Activated naive CD4-positive, alpha-beta T cell treated with anti-CD3 and anti-CD28 coated beads, Interleukin-2, amount 50 U/mL, for 24 hours (primary cell): ENCODE data around the gene IPP.
A peak's percentile ranks its signal among the peaks of the same experiment; 100 is the strongest.
"Not testable (repeated sequence)": the region's sequence is repeated elsewhere in the genome, so short reads cannot be mapped to it uniquely, and the experiment has no call there.

Experiments used
- H3K27ac Mint-ChIP-seq: one replicate; pipeline ENCODE4 v1.8.0; 2021; ENCODE audit warnings: mild to moderate bottlenecking, mixed read lengths
- H3K27me3 Mint-ChIP-seq: one replicate; pipeline ENCODE4 v1.8.0; 2021; ENCODE audit warnings: mixed read lengths
- H3K36me3 Mint-ChIP-seq: one replicate; pipeline ENCODE4 v1.8.0; 2021; ENCODE audit warnings: mixed read lengths
- H3K4me1 Mint-ChIP-seq: one replicate; pipeline ENCODE4 v1.8.0; 2021; ENCODE audit warnings: mixed read lengths
- H3K4me3 Mint-ChIP-seq: one replicate; pipeline ENCODE4 v1.8.0; 2021; ENCODE audit warnings: mild to moderate bottlenecking, mixed read lengths
- H3K9me3 Mint-ChIP-seq: one replicate; pipeline ENCODE4 v1.8.0; 2021; ENCODE audit warnings: mixed read lengths

IPP gene

GRCh38 chr1:45676553-45676952, 73.9 kb downstream of the IPP start:
- not testable (repeated sequence) for H3K27ac Mint-ChIP-seq, H3K27me3 Mint-ChIP-seq, H3K36me3 Mint-ChIP-seq, H3K4me3 Mint-ChIP-seq, H3K9me3 Mint-ChIP-seq
- peaks cover 87% of the 10 kb centered on the region for H3K4me1 Mint-ChIP-seq

- H3K9me3 Mint-ChIP-seq: no peaks in the 10 kb centered on the region
- H3K27me3 Mint-ChIP-seq: no peaks in the 10 kb centered on the region
- no peak overlapping the region for H3K4me3 Mint-ChIP-seq
- peaks cover 84% of the 10 kb centered on the region for H3K4me1 Mint-ChIP-seq
- peaks cover 2% of the 10 kb centered on the region for H3K36me3 Mint-ChIP-seq
- H3K27ac Mint-ChIP-seq: no peak overlapping the region
These were observed 76.0 kb downstream of the IPP start for GRCh38 chr1:45674478-45674877.

DNA sequence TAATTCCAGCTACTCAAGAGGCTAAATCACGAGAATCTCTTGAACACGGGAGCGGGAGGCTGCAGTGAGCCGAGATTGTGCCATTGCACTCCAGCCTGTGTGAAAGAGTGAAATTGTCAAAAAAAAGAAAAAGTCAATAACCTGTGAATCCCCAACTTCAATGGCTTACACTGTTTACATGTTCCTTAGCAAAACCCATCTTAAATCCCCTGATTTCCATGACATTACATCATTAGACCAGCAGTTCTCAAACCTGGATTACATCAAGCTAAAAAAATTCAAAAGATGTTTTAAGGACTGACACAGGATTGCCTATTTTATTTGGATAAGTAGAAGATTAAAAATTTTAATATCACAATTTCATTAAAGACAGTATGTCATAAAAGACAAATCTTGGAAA, 76.5 kb downstream of the IPP start:
- Mint-ChIP-seq H3K27ac (no peak overlapping the region), H3K36me3 (peaks cover 2% of the 10 kb centered on the region), H3K4me1 (peaks cover 81% of the 10 kb centered on the region), H3K4me3 (no peak overlapping the region), H3K27me3 (no peaks in the 10 kb centered on the region), H3K9me3 (no peaks in the 10 kb centered on the region)

DNA sequence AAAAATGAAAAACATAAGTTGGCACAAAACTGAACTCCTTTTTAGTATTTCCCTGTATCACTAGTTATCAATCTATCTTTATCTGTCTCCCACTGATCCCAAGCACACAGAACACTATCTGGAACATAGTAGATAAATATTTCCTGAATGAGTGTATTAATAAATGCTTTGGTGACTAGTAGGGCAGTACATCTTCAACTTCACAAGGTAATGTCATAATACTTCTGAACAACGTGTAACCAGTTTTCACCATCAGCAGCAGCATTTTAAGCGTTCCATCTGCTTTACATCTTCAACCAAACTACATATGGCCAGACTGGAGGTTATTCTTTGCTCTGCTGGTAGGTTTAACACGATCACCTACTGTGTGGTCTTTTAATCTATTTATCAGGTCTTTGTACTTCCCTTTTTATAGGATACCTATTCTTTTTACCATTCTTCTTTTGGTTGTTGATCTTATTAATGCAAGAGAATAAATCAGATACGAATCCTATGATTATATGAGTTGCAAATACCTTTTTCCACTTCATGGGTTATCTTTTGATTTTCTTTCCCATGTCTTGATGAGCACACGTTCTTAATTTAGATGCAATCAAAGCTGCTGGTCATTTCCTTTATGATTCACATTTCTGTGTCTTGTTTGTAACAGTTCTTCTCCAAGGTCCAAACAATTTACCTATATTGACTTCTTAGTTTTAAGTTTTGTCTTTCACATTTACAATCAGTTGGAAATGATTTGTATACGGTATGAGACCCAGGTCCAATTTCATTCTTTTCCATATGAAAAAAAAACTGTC, 80.4 kb downstream of the IPP start:
- Mint-ChIP-seq H3K4me1 (peaks cover 78% of the 10 kb centered on the region), H3K27ac (no peak overlapping the region), H3K9me3 (no peaks in the 10 kb centered on the region), H3K36me3 (peaks cover 4% of the 10 kb centered on the region), H3K4me3 (no peak overlapping the region), H3K27me3 (no peaks in the 10 kb centered on the region)

DNA sequence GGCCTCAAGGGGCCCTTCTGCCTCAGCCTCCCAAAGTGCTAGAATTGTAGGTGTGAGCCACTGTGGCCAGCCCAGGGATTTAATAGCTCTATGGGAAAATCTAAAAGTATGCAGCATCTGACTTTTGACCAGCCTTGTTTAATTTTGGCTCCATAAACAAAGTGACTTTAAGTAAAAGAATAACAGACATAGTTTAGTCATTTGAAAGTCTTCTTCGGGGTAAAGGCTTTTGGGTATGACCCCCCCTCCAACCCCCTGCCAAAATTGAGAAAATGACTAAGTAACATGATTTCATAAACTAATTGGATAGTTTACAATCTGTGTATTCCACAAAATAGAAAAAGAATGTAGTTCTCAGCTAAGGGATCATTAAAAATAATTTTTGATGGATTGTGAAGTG, 81.1 kb downstream of the IPP start:
- H3K4me3 Mint-ChIP-seq: no peak overlapping the region
- peaks cover 74% of the 10 kb centered on the region for H3K4me1 Mint-ChIP-seq
- peaks cover 2% of the 10 kb centered on the region for H3K36me3 Mint-ChIP-seq
- no peaks in the 10 kb centered on the region for H3K9me3 Mint-ChIP-seq
- no peak overlapping the region for H3K27ac Mint-ChIP-seq
- no peaks in the 10 kb centered on the region for H3K27me3 Mint-ChIP-seq

DNA sequence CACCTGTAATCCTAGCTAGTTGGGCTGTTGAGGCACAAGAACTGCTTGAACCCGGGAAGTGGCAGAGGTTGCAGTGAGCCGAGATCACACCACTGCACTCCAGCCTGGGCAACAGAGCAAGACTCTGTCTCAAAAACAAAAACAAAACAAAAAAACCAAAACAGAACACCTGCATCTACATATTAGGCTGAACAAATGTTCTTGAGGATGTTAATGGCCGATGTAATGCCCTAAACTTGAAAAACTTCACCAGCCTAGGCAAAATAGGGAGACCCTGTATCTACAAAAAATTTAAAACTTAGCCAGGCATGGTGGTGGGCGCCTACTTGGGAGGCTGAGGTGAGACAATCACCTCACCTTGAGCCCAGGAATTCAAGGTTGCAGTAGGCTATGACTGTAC, 81.9 kb downstream of the IPP start:
- H3K4me1 Mint-ChIP-seq: peaks cover 67% of the 10 kb centered on the region
- H3K27ac Mint-ChIP-seq: no peak overlapping the region
- H3K9me3 Mint-ChIP-seq: no peaks in the 10 kb centered on the region
- H3K4me3 Mint-ChIP-seq: no peak overlapping the region
- no peaks in the 10 kb centered on the region for H3K27me3 Mint-ChIP-seq
- peaks cover 2% of the 10 kb centered on the region for H3K36me3 Mint-ChIP-seq

- H3K9me3 Mint-ChIP-seq: no peaks in the 10 kb centered on the region
- no peak overlapping the region for H3K27ac Mint-ChIP-seq
- no peaks in the 10 kb centered on the region for H3K27me3 Mint-ChIP-seq
- no peak overlapping the region for H3K4me3 Mint-ChIP-seq
- peaks cover 65% of the 10 kb centered on the region for H3K4me1 Mint-ChIP-seq
- H3K36me3 Mint-ChIP-seq: peaks cover 2% of the 10 kb centered on the region
These were observed 82.9 kb downstream of the IPP start for GRCh38 chr1:45667321-45668111.

GRCh38 chr1:45666836-45667235, 83.6 kb downstream of the IPP start:
- Mint-ChIP-seq H3K27me3 (no peaks in the 10 kb centered on the region), H3K4me1 (peaks cover 65% of the 10 kb centered on the region), H3K9me3 (no peaks in the 10 kb centered on the region)

GRCh38 chr1:45660336-45660735, 90.1 kb downstream of the IPP start:
- no peak overlapping the region for H3K27ac Mint-ChIP-seq
- H3K27me3 Mint-ChIP-seq: no peaks in the 10 kb centered on the region
- H3K4me1 Mint-ChIP-seq: peaks cover 20% of the 10 kb centered on the region
- H3K4me3 Mint-ChIP-seq: no peak overlapping the region
- H3K9me3 Mint-ChIP-seq: no peaks in the 10 kb centered on the region
- peaks cover 13% of the 10 kb centered on the region for H3K36me3 Mint-ChIP-seq

More at GRCh38 chr1:45666836-45667235, 83.6 kb downstream of the IPP start:
- Mint-ChIP-seq H3K4me3 (no peak overlapping the region), H3K36me3 (peaks cover 2% of the 10 kb centered on the region), H3K27ac (no peak overlapping the region)

GRCh38 chr1:45659222-45659621, 91.2 kb downstream of the IPP start:
- no peak overlapping the region for H3K27ac Mint-ChIP-seq
- H3K4me3 Mint-ChIP-seq: no peak overlapping the region
- no peaks in the 10 kb centered on the region for H3K27me3 Mint-ChIP-seq
- peaks cover 16% of the 10 kb centered on the region for H3K4me1 Mint-ChIP-seq
- H3K9me3 Mint-ChIP-seq: no peaks in the 10 kb centered on the region
- H3K36me3 Mint-ChIP-seq: peaks cover 15% of the 10 kb centered on the region

GRCh38 chr1:45658171-45658570, 92.3 kb downstream of the IPP start:
- Mint-ChIP-seq H3K27me3 (no peaks in the 10 kb centered on the region), H3K27ac (no peak overlapping the region), H3K4me3 (no peak overlapping the region), H3K9me3 (no peaks in the 10 kb centered on the region), H3K36me3 (peaks cover 15% of the 10 kb centered on the region), H3K4me1 (peaks cover 12% of the 10 kb centered on the region)

- Mint-ChIP-seq H3K4me3 (no peak overlapping the region), H3K27me3 (no peaks in the 10 kb centered on the region), H3K4me1 (peaks cover 4% of the 10 kb centered on the region), H3K9me3 (no peaks in the 10 kb centered on the region), H3K36me3 (peaks cover 15% of the 10 kb centered on the region), H3K27ac (peak overlapping the region; percentile 23)
These were observed 93.8 kb downstream of the IPP start for GRCh38 chr1:45656573-45657226.

GRCh38 chr1:45654540-45655280, 95.7 kb downstream of the IPP start:
- Mint-ChIP-seq H3K27me3 (no peaks in the 10 kb centered on the region), H3K36me3 (peaks cover 14% of the 10 kb centered on the region), H3K4me1 (peaks cover 7% of the 10 kb centered on the region), H3K4me3 (no peak overlapping the region), H3K9me3 (no peaks in the 10 kb centered on the region), H3K27ac (no peak overlapping the region)
